ENCODE results near the gene RNF183.

The RNF183 gene, protein sequence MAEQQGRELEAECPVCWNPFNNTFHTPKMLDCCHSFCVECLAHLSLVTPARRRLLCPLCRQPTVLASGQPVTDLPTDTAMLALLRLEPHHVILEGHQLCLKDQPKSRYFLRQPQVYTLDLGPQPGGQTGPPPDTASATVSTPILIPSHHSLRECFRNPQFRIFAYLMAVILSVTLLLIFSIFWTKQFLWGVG

DNA sequence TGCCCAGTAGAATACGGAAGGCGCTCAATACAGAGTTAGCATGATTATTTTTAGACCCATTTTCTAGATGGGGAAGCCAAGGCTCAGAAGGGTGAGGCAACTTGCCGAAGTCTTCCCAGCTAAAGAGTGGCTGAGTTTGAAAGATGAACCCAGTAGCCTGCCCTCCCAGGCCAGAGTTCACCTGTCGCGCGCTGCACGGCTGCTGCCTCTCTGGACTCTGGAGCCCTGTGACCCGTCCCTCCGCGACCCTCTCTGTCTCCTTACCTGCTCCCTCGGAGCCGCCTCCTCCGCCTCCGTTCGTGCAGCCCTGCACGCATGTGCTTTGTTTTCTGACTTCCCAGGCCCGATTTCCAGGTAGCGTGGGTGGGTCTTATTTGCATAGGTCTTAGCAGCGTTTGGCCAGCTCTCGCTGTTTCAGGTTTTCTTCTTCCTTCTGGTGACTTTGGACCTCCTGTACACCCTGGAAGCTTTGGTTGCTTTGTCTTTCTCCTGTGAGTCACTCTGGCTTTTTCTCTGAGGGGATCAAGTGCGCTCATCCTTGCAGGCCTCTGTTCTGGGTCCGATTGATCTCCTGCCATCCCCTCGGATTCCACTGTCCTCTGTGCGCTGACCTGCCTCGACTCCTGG, at the start of gene RNF183:
Gene RNF183 (minus strand): TSS at position 585 of the 627 bp plus-strand sequence. CDS start 5,192 bp downstream, outside the sequence.
- DNase-seq (ENCODE audit: low spot score): no peak
- no peak for FAIRE-seq

DNA sequence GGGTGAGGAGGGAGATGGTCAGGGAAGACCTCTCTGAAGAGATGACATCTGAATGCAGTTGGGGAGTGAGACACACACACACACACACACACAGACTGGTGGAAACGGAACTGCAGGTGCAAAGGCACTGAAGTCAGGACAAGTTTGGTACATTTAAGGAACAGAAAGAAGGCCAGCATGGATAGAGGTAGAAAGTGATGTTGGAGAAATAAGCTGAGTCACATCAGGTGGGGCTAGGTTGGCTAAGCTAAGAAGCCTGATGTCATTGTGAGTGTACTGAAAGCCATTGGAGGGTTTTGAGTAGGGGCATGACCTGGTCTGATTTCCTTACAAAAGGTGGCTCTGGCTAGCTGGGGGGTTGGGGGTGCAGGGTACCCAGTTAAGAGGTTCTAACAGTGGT, 49.2 kb upstream of the RNF183 start:
- FAIRE-seq (no peak), DNase-seq (ENCODE audit: low spot score) (no peak)

DNA sequence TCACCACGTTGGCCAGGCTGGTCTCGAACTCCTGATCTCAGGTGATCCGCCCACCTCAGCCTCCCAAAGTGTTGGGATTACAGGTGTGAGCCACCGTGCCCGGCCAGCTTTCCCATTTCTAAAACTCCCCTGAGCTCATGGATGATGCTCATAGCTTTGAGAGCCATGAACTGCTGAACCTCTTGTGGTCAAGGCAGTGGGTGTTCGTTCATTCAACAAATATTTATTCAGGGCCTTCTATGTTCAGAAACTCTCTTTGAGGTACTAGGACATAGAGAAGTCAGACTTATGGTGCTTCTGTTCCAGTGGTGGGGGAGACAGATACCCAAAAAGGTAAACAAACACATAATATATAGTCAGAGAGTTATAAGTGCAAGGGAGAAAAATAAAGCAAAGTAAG, 48.8 kb upstream of the RNF183 start:
- FAIRE-seq (no peak), DNase-seq (ENCODE audit: low spot score) (no peak)

DNA sequence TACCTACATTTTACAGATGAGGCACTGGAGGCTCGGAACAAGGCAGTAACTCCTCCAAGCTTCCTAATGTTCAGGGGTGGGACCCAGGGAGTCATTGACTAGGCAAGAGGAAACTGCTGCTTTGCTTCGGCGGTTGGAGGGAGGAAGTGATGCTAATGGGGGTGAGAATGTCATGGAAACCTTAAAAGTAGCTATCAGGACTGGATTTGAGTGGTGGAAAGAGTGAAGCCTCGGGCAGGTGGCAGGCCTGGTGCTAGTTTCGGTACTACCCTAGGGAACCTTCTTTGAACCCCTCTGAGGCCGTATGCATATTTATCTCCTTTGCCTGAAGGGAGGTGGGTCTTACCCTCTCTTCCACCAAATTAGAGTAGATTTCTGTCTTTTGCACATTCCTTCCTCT, 47.8 kb upstream of the RNF183 start:
- FAIRE-seq: no peak

DNA sequence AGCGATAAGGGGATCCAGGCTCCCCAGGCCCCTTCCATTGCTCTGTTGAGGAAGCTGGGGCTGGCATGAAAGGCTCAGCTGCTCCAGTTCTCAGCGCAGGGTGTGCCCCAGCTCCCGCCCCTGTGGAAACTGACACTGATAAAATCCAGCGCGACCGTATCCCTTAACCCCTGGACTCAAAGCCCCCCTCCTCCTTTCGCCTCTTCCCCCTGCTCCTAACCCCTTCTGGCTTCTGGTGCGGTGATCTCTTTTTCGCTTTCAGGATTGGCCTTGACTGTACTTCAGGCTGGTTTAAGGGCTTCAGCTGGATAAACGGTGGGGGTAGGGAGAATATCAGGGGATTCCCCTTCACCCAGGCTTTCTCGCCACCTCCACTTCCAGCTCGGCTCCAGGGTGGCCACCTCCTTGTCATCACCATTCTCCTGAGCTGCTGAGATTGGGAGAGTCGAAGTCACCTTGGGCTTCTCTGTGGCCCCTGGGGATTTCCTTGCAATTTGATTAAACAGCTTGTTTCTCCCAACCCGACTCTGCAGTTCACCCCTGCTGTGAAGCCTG, 47.0 kb upstream of the RNF183 start:
- no peak for FAIRE-seq
- DNase-seq (ENCODE audit: low spot score): no peak

More for the DNA sequence above, 47.8 kb upstream of the RNF183 start:
- no peak for DNase-seq (ENCODE audit: low spot score)

DNA sequence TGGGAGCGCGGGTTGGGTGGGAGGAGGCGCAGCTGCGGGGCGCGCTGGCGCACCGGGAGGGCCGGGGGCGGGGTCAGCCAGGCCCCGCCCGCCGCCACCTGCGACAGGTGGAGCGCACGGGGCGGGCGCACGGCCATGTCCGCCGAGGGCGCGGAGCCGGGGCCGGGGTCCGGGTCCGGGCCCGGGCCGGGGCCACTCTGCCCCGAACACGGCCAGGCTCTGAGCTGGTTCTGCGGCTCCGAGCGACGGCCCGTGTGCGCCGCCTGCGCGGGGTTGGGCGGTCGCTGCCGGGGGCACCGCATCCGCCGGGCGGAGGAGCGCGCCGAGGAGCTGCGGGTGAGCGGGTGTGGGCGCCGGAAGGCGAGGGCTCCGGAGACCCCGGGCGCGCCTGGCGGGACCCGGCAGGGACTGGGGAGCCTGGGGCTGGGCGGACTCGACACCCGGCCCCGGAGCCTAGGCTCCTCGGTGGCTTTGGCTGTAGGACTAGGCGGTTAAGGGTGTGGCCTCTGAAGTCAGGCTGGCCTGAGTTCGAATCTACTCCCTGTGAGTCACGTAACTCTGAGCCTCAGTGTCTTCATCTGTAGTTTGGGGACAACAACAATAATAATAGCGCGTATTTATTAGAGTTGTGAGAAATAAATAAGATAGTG, 46.4 kb upstream of the RNF183 start, which contains the start of gene BSPRY:
Gene BSPRY (plus strand): TSS at position 97 of the 650 bp plus-strand sequence. CDS start 39 bp downstream, at position 136.
- DNase-seq (ENCODE audit: low spot score) (no peak), FAIRE-seq (no peak)

DNA sequence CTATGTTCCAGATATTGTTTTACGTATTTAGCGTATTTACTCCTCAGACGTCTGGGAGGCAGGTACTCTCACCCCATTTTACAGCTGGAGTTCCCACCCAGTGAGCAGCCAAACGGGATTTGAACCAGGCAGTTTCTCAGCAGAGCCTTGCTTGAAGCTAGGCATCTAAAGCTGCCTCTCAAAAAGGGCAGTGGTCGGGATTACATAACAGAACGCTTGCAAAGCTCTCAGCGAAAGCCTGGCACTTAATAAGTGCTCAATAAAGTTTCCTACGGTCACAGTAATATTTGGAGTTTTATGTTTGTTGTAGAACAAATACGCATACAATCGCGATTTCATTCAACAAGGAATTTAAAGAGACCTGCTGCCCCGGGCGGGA, 45.9 kb upstream of the RNF183 start:
- DNase-seq (ENCODE audit: low spot score): no peak
- FAIRE-seq: no peak

DNA sequence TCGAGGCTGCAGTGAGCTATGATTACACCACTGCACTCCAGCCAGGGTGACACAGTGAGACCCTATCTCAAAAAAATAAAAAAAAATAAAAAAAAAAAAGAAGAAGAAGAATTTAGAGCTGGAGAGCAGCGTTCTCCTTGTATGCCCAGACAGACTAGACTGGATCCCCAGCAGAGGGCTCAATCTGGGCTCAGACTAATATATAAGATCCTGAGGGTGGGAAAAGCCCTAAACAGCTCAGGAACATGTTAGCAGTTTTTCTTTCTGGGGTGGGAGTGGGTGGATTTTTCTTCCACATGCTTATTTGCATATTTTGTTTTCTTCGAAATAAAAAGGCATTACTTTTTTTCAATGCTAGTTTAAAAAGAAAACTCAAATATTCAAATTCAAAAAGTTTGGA, 45.3 kb upstream of the RNF183 start:
- FAIRE-seq (no peak), DNase-seq (ENCODE audit: low spot score) (no peak)

DNA sequence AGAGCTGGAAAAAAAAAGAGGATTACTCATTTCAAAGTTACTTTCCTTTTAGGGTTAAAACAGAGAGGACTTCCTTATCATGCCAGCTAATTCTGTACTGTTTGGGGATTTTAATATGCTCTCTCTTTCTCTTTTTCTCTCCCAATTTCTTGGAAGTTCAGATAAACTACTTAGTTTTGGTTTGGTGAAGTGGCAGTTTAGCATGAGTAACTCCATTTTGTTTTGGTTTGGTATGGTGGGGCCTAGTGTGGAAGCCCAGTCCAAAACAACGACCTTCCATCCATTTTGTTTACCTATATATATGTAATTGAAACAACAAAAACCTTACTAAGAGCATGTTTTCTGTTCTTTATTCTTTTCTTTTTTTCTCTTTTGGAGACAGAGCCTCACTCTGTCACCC, 42.5 kb upstream of the RNF183 start:
- FAIRE-seq (no peak), DNase-seq (ENCODE audit: low spot score) (no peak)

DNA sequence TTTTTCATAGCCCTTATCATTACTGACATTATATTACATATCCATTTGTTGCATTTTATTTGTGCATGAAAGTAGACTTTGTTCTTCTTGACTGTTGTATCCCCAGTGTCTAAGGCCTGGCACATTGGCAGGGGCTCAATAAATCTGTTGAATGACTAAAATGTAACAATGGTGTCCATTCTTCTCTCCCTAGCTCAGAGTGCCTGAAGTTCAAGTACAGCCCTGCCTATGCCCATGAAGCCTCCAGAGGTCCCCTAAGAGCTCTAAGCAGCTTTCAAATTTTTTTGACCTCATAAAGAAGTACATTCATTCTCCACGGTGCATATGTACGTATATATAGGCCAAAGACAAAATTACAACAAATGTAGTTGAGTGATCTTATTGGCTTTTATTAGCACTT, 42.0 kb upstream of the RNF183 start:
- no peak for FAIRE-seq
- DNase-seq (ENCODE audit: low spot score): no peak

DNA sequence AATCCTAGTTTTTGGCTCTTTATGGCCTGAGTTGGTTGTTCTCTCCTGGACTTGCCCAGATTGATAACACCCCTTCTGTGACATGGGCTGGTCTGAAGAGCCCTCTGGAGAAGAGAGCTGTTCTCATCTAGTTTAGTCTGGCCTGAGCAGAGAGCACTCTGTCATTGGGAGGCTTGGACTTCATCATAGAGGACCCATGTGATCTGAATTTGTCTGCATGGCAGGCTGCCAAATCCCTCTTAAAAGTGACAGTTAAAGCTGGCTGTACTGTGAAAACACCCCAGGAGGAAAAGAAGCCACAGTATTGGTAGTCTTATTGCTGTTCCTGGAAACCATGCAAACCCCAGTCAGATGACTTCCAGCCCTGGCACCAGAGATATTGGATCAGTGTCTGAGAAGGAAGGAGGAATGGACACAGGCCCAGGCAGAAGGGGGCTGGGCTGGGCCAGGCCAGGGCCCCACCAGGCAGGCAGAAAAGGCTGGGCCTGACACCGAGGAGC, 40.6 kb upstream of the RNF183 start:
- DNase-seq (ENCODE audit: low spot score): no peak
- FAIRE-seq: no peak

DNA sequence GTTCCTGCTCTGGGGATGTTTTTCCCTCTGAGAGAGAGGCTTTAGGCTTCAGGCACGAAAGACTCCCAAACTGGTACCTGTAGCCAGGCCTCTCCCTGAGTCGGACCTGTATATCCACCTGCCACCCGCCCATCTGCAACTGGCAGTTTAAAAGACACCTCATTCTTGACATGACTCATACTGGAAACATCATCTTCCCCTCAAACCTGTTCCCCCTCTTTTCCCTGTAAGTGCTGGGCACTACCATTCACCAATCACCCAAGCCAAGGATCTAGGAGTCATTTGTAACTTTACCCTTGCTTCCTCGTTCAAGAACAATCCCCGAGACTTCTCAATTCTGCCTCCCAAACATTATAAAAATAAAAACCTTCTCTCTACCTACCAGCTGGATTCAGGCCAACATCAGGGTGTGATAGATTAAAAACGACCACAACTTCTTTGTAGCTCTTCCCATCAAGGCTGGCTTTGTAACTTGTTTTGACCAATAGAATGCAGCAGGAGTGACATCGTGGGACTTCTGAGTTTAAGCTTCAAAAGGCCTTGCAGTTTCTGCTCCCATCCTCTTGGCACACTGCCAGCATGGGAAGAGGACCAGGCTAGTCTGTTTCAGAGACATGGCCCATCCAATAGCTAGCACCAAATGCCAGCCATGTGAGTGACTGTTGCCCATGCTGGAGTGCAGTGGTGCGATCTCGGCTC, 38.7 kb upstream of the RNF183 start:
- DNase-seq (ENCODE audit: low spot score) (no peak), FAIRE-seq (no peak)

DNA sequence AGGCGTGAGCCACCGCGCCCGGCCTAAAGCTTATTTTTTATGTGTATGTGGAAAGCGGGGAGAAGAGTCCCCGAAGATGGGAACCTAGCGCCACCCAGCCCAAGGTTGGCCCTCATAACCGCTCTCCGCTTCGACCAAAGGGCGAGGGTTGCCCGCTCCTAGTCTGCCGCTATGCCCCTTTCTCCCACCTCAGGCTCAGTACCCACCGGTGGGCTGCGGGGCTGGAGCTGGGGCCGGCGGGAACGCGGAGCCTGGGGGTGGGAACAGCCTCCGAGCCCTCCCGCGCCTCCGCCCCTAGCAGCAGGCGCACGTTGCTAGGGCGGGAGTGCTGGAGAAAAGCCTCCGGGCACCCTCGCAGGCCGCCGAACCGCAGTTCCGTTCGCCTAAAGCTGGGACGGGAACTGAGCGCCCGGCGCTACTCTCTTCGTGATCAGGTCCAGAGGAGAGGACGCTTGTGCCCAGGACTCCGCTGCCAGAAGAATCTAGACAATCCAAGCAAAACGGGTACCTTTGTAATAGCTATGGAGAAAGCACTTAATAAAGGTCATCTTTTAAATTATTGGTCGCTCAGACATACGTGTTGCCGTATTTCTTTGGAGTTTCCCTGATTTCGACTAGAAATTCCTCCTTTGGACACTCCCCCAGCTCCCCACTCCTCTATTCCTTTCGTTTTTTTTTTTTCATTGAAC, 37.0 kb upstream of the RNF183 start, which contains the start of gene WDR31:
Gene WDR31 (minus strand): TSS at position 265 of the 689 bp plus-strand sequence. CDS start 8,253 bp downstream, outside the sequence.
- DNase-seq (ENCODE audit: low spot score) (peak; percentile 73), FAIRE-seq (no peak)

DNA sequence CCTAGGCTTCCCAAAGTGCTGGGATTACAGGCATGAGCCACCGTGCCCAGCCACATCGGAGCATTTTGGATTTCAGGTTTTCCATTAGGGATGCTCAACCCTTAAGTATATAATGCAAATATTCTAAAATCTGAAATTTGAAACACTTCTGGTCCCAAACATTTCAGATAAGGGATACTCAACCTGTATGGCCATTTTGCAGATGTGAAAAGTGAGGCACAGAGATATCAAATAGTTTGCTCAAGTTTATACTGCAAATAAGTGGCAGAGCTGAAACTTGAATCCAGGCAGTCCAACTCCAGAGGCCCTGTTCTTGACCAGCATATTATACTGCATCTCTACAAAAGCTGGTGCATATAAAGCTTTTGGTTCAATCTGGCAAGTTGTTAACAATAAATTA, 34.5 kb upstream of the RNF183 start:
- FAIRE-seq: no peak
- DNase-seq (ENCODE audit: low spot score): no peak

DNA sequence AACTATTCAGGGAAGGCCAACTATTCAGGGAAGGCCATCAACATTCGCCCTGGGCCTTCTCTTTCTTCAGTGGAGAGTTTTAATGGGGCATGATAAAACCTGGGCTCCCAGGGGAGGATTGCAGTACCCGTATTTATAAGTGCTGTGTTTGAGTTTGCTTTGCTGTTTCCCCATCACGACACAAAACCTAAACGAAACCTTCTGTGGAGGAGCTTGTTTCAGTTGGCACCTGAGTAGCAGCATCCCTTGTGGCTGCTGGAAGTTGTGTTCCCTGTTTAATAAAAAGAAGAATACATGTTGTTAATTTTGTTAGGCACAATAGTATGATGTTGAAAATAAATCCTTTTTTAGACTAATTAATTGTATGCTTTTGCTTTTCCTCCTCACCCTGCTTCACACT, 28.6 kb upstream of the RNF183 start:
- FAIRE-seq (no peak), DNase-seq (ENCODE audit: low spot score) (no peak)

DNA sequence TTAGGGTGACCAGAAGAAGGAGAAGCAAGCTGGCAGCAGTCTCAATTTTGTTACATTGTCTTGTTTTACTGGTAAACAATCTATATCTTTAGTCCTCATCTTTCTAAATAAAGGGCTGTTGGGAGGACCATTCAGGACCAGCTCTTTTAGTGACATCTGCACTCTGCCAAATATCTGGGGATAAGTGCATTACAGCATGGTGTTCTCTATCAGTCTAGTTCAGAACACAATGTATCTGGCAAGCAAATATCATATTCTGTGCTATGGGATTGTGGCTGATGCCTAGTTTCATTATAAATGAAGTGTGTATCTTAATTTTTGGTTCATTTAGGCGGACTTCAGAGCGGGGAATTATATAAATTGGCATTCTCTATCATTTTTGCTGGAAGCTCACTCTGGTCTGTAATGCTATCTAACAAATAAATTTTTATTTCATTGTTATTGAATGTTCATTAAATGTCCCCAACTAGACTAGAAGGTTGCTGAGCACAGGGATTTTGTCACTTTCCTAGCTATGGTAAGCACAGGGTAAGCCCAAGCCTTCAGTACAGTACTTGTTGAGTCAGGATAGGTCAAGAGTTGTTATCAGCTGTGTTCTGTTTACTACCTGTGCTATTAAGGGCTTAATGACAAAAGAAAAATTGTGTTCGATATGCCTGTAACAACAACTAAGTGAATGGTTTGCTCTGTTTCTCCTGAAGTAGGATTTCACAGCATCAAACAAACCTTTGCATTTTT, 25.0 kb upstream of the RNF183 start:
- DNase-seq (ENCODE audit: low spot score): no peak
- FAIRE-seq: no peak

DNA sequence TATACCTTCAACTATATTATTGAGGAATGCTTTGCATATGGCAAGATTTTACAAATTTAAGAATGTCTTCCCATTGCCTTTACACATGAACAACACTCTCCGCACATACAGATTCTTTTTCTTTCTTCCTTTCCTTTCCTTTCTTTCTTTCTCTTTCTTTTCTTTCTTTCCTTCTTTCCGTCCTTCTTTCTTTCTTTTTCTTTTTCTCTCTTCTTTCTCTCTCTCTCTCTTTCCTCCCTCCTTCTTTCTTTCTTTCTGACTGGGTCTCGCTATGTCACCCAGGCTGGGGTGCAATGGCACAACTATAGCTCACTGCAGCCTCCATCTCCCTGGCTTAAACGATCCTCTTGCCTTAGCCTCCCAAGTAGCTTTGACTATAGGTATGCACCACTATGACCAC, 23.1 kb upstream of the RNF183 start:
- FAIRE-seq: no peak

DNA sequence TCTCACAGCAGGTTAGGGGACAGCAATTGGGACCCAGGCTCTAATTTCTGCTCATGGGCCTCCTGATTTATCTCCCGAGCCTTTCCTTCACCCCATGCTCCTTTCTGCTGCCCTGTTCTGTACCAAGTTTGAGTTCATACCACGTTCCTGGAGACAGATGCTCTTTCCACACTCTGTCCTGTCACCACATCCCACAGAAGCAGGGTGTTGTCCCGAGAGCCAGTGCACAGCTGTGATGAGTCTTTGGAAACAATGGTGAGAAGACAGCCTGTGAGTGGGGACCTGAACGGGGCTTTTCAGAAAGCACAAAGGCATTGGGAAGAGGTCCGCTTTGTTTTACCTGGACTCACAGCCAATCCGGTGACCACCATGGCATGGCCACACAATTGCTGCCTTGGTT, 19.5 kb upstream of the RNF183 start:
- FAIRE-seq: no peak
- no peak for DNase-seq (ENCODE audit: low spot score)

More for the DNA sequence above, 23.1 kb upstream of the RNF183 start:
- DNase-seq (ENCODE audit: low spot score): no peak

DNA sequence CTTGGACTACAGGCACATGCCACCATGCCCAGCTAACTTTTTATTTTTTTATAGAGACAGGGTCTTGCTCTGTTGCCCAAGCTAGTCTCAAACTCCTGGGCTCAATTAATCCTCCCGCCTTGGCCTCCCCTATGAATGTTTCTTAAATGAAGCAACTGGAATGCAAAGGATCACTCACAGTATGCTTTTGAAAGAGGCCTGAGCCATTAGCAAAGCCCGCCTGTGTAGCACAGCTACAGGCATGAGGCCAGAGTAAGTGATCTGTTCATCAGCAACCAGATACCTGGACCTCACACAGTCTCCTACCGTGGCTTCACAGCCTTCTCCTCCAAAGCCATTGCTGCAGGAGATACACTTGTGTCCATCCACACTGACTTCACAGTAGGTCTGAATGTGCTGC, 16.9 kb upstream of the RNF183 start:
- no peak for FAIRE-seq
- DNase-seq (ENCODE audit: low spot score): no peak

DNA sequence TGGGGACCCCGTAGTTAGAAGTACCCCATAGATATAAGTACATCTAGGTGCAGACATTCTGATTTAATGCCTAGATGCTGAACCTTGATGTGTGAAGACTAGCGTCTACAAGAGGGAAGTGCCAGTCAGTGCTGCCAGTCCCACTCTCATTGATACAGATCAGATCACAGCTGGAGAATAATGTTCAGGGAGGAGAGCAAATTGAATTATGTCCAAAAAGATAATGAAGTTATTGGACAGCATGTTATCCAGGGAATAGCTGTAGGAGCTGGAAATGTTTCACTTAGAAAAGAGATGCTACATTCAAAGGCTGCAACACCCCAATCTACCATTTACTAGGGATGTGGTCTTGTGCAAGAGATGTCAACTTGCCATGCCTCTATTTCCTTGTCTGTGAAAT, 15.9 kb upstream of the RNF183 start:
- FAIRE-seq: no peak

More for the DNA sequence above, 15.9 kb upstream of the RNF183 start:
- DNase-seq (ENCODE audit: low spot score): no peak

Data from RCC 7860 (cell line).